Stimulated activated CD4-positive, alpha-beta T cell treated with anti-CD3 and anti-CD28 coated beads, TNF-alpha, amount 100 ng/mL, for 4 hours (primary cell): Measurements from ENCODE around the gene G0S2.
"Not testable (repeated sequence)": the region's sequence is repeated elsewhere in the genome, so short reads cannot be mapped to it uniquely, and the experiment has no call there.

Experiments used
- DNase-seq, 3 experiments: peaks; one replicate each; pipeline ENCODE4 v3.0.0-alpha.2; 2020; ENCODE audit warnings: low read depth in 3 of 3

Gene G0S2

GRCh38 chr1:209675565-209676154, 448 bp downstream of the G0S2 start:
- no peak for DNase-seq

- no peak for DNase-seq
These were observed 3.8 kb downstream of the G0S2 start for GRCh38 chr1:209678981-209679539.

- no peak for DNase-seq
These were observed 10.6 kb downstream of the G0S2 start for GRCh38 chr1:209685821-209686220.

GRCh38 chr1:209686322-209686721, 11.1 kb downstream of the G0S2 start:
- no peak for DNase-seq

- DNase-seq, result no peak
These were observed 13.6 kb downstream of the G0S2 start for GRCh38 chr1:209688746-209689234.

DNA sequence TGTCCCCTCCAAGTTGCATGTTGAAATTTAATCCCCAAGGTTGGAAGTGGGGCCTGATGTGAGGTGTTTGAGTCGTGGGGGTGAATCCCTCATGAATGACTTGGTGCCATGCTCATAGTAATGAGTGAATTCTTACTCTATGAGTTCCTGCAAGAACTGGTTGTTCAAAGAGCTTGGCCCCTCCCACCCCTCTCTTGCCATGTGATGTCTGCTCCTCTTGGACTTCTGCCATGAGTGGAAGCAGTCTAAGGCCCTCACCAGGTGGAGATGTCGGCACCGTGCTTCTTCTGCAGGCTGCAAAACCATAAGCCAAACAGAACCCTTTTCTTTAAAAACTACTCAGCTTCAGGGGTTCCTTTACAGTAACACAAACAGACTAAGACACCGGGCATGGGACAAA, 14.3 kb downstream of the G0S2 start:
- DNase-seq, result no peak

DNA sequence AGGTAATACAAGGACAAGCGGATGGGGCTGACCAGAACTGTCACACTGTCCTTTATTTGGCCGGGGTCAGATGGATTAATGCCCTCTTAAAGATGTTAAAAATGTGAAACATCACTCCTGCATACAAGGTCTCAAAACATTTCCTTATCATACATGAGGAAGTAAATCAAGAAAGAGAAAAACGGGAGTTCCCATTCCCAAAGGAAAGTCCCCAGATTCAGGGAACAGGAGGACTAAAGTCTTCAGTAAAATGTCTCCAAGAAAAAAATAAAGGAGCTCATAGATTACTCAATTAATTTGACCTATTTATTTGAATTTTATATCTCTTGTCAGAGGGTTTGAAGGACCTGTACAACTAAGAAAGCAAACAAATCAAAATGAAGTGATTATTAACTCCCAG, 16.0 kb downstream of the G0S2 start:
- DNase-seq, result no peak

- DNase-seq, result no peak
These were observed 17.1 kb downstream of the G0S2 start for GRCh38 chr1:209692296-209692695.

- peak; percentile 26 to 53 (median 48) for DNase-seq
These were observed 17.7 kb downstream of the G0S2 start for GRCh38 chr1:209692745-209693504.

DNA sequence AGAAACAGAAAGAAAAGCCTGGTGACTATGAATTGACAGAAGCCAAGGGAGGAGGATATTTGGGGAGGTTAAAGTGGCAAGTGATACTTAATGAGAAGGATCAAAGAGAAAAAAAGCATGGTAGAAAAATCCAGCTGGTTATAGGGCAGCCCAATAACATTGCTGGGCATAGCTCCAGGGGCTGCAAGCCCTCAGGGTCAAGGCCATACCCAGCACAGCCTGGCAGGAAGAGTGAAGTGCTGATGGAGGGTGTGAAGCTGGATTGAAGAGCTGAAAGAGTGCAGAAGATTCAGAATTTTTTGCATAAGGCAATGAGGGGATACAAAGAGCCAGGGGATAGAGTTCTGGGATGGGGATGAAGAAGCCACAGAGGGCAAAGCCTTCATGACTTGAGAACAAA, 21.5 kb downstream of the G0S2 start:
- DNase-seq, result no peak

DNA sequence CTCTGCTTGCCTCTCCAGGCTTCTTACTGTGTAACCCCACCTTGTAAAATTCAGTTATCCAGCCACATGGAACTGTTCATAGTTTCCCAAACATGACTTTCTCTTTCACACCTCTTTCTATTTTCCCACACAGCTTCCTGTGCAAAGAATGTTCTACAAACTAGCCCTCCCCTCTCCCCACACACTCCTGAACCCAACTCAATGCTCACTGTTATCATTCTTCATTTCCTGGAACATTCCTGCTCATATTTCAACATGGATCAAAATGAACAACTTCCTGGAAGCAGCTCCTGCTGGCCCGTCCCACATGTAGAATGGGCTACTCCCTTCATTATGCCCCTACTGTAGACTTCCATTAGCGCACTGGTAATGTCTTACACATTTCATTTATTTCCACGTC, 21.9 kb downstream of the G0S2 start:
- DNase-seq, result no peak

DNA sequence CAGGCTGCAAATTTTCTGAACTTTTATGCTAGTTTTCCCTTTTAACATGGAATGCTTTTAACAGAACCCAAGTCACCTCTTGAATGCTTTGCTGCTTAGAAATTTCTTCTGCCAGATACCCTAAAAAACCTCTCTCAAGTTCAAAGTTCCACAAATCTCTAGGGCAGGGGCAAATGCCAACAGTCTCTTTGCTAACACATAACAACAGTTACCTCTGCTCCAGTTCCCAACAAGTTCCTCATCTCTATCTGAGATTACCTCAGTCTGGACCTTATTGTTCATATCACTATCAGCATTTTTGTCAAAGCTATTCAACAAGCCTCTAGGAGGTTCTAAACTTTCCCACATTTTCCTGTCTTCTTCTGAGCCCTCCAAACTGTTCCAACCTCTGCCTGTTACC, 25.5 kb downstream of the G0S2 start:
- DNase-seq, result not testable (repeated sequence)

DNA sequence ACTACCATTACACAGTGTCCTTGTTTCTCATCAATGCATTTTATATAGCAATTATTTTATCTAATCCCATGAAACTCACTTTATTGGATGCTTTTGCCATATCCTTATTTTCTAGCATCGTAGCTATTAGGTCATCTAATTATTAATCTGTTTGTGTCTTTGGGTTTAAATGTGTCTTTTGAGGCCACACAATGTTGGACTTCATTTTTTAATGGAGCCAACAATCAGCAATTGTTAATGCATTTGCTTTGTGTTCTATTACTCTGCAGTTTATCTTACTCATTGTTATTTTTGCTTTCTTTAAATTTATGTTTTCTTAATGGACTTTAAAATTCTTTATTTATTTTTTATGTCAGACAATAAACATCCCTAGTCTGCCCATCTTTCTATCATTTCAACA, 27.6 kb downstream of the G0S2 start:
- no peak for DNase-seq

GRCh38 chr1:209703834-209704504, 28.8 kb downstream of the G0S2 start:
- DNase-seq, result no peak

DNA sequence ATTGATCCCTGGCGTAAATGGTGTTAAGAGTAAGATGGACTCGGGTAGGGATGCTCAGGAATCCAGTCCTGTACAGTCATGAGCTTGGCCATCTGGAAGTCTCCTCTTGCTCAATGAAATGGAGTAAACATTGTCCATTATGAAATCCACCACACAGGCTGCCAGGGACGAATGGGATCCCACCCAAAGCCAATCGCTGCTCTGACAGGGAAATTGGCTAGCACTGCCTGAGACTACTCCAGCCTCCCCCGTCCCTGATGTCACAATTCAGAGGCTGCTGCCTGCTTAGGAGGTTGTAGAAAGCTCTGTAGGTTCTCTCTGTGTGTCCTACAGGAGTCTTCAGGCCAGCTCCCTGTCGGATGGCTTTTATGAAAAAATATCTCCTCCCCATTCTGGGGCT, 29.4 kb downstream of the G0S2 start, which contains the start of gene HSD11B1:
Gene HSD11B1 (plus strand): TSS at position 263 of the 400 bp plus-strand sequence. CDS start 97 bp downstream, at position 360.
- no peak for DNase-seq

- DNase-seq, result no peak
These were observed 29.9 kb downstream of the G0S2 start for GRCh38 chr1:209705033-209705598.

DNA sequence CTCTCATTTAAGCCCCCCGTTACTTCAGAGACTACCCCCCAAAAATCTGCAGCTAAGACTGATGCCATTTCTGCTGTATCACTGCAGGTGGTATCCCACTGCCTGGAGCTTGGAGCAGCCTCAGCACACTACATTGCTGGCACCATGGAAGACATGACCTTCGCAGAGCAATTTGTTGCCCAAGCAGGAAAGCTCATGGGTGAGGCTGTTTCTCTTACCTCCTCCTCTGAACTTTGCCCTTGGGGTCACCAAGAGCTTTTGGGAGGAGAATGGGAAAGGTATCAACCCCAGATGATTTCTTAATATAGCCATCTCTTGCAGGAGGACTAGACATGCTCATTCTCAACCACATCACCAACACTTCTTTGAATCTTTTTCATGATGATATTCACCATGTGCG, 31.4 kb downstream of the G0S2 start:
- no peak for DNase-seq

DNA sequence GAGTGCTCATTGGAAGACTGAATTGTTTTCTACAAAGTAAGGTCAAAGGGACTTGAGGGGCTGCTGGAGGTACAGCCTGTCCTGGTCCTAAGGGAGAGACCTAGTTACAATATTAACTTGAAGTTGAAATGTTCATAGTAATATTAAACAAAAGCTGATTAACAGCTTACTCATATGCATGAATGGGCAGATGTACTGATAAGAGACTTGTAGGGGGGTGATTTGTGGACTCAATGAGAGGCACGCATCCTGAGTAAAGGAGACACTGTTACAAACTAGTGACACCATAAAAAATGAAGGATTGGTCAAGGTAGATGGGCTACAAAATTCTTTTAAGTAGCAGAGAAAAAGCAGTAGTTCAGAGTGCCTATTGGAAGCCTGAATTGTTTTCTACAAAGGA, 32.1 kb downstream of the G0S2 start:
- no peak for DNase-seq

- no peak for DNase-seq
These were observed 33.1 kb downstream of the G0S2 start for GRCh38 chr1:209708297-209708696.

- no peak for DNase-seq
These were observed 34.9 kb downstream of the G0S2 start for GRCh38 chr1:209710093-209710492.

DNA sequence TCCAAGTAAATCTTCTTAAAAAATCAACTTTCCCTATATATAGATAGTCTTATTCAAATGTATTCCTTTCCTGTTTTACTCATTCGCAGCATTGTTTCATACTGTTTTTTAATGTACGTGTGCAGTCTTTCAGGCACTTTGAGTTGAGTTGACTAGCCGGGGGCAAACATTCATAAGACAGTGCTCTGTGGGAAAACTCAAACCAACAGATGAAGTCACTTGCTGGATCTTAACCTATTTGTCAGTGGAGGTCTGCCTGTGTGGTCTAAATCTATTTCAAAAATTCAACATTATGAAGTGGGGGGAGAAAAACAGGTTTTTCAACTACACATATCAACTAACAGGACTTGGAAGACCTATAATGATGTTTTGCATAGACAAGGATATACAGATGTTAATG, 35.6 kb downstream of the G0S2 start:
- DNase-seq, result no peak

DNA sequence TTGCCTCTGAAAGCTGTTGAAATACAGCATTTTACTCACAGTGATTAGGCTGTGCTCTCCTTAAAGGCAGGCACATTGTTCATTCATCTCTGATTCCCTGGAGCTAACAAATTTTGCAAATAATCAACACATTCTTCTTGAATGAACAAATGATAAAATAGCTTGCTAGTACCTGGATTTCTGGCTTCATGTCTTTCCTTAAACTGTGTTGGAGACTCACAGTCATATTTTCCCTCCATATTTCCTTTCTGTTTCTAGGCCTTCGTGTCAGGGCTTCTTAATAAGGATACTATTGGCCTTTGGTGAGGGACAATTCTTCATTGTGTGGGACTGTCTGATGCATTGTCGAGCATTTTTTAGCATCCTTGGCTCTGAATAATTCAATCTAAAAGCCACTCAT, 39.1 kb downstream of the G0S2 start:
- DNase-seq, result no peak
